SU-DHL-6 (cell line): ENCODE results near the gene SPP2.

Experiments
- CTCF ChIP-seq: fragments of 200-600 bp; sonication (generic); IDR thresholded peaks from one replicate; pipeline ENCODE4 v1.5.1; 2017; ENCODE audit warnings: antibody characterized with exemption, mild to moderate bottlenecking, low read length, moderate library complexity; ENCODE audit not compliant: insufficient read depth, poor library complexity, severe bottlenecking
- EZH2phosphoT487 ChIP-seq: fragments of 200-600 bp; sonication (generic), shearing (Covaris generic); conservative IDR thresholded peaks from 2 replicates; pipeline ENCODE4 v1.6.1; 2018; ENCODE audit warnings: mild to moderate bottlenecking, antibody characterized with exemption, low read length, moderate library complexity, mixed read lengths

- TF ChIP-seq CTCF (no peak), EZH2phosphoT487 (no peak)
Observed at GRCh38 chr2:234020332-234020731, 30.2 kb upstream of the SPP2 start.
